Osteoblast (primary cell): ENCODE results near the gene ZRANB2. TPM values are rescaled to one million over a fixed set of nuclear protein-coding genes. Genes with fewer than 3 reads are reported as not detected.

ENCODE experiments used
- DNase-seq: peaks from one replicate; pipeline ENCODE4 v3.0.0; 2011; ENCODE audit warnings: low spot score, mixed read lengths; ENCODE audit not compliant: insufficient read length; ENCODE audit errors: missing footprints
- H2AFZ ChIP-seq: 2 replicates; pipeline ENCODE4 v1.6.0; 2011; ENCODE audit warnings: mild to moderate bottlenecking, low read length
- H3K27ac ChIP-seq: 2 replicates; pipeline ENCODE4 v1.5.1; 2011; ENCODE audit warnings: mild to moderate bottlenecking, low read depth, low read length, moderate library complexity
- H3K27me3 ChIP-seq: 2 replicates; pipeline ENCODE4 v1.6.0; 2012; ENCODE audit warnings: mild to moderate bottlenecking, control low read depth, inconsistent platforms, low read length, moderate library complexity; ENCODE audit not compliant: insufficient read depth
- H3K36me3 ChIP-seq: 2 replicates; pipeline ENCODE4 v1.5.1; 2011; ENCODE audit warnings: mild to moderate bottlenecking, low read length, control low read depth, moderate library complexity; ENCODE audit not compliant: insufficient read depth
- H3K4me1 ChIP-seq: 2 replicates; pipeline ENCODE4 v1.5.1; 2011; ENCODE audit warnings: mild to moderate bottlenecking, low read length, control low read depth, moderate library complexity; ENCODE audit not compliant: insufficient read depth
- H3K4me2 ChIP-seq: 2 replicates; pipeline ENCODE4 v1.6.0; 2011; ENCODE audit warnings: mild to moderate bottlenecking, low read length; ENCODE audit not compliant: insufficient read depth
- H3K4me3 ChIP-seq: fragments of 200-600 bp; sonication (generic); 3 replicates; pipeline ENCODE4 v1.5.1; 2012; ENCODE audit warnings: mild to moderate bottlenecking, low read length, inconsistent platforms; ENCODE audit not compliant: insufficient read depth
- H3K79me2 ChIP-seq: 2 replicates; pipeline ENCODE4 v1.6.0; 2012; ENCODE audit warnings: mild to moderate bottlenecking, low read length, control low read depth, inconsistent platforms; ENCODE audit not compliant: insufficient read depth
- H3K9me3 ChIP-seq: 2 replicates; pipeline ENCODE4 v1.5.1; 2011; ENCODE audit warnings: low read depth, low read length, control low read depth
- H4K20me1 ChIP-seq: 2 replicates; pipeline ENCODE4 v1.6.0; 2012; ENCODE audit warnings: mild to moderate bottlenecking, low read length, control low read depth; ENCODE audit not compliant: insufficient read depth
- CTCF ChIP-seq: IDR thresholded peaks from 2 replicates; pipeline ENCODE4 v1.5.1; 2011; ENCODE audit warnings: mild to moderate bottlenecking, low read depth, low read length, moderate library complexity; ENCODE audit errors: extremely low read depth
- total RNA-seq: library from RNA; depleted of rRNA; stranded (reverse); fragments of >200 nt; gene quantifications from 2 replicates; pipeline ENCODE4 v1.2.3, GENCODE V29; 2012

Gene ZRANB2
- total RNA-seq, 1 donor, result 33.7 TPM

- H3K4me2 ChIP-seq, result no peak overlapping the region
- no peak overlapping the region for H2AFZ ChIP-seq
- no peaks in the 10 kb centered on the region for H4K20me1 ChIP-seq
Measured at GRCh38 chr1:71041806-71042205, 39.0 kb downstream of the ZRANB2 start.

GRCh38 chr1:71039661-71040262 lies 41.1 kb downstream of the ZRANB2 start:
- H2AFZ ChIP-seq, result no peak overlapping the region
- no peaks in the 10 kb centered on the region for H3K9me3 ChIP-seq
- H3K4me2 ChIP-seq, result no peak overlapping the region
- H4K20me1 ChIP-seq, result no peaks in the 10 kb centered on the region
- no peak overlapping the region for H3K27ac ChIP-seq
- H3K79me2 ChIP-seq, result no peaks in the 10 kb centered on the region
- no peak overlapping the region for H3K4me3 ChIP-seq
- DNase-seq, result no peak
- H3K27me3 ChIP-seq, result peaks cover 1% of the 10 kb centered on the region
- H3K4me1 ChIP-seq, result no peaks in the 10 kb centered on the region
- H3K36me3 ChIP-seq, result no peaks in the 10 kb centered on the region
- no peak for TF ChIP-seq CTCF

More at GRCh38 chr1:71041806-71042205, 39.0 kb downstream of the ZRANB2 start:
- Histone ChIP-seq H3K36me3 (no peaks in the 10 kb centered on the region), H3K27me3 (peaks cover 15% of the 10 kb centered on the region), H3K79me2 (no peaks in the 10 kb centered on the region), H3K27ac (no peak overlapping the region), H3K4me3 (no peak overlapping the region), H3K4me1 (no peaks in the 10 kb centered on the region), H3K9me3 (no peaks in the 10 kb centered on the region)
- no peak for TF ChIP-seq CTCF
- DNase-seq, result peak; percentile 36

- no peaks in the 10 kb centered on the region for H3K36me3 ChIP-seq
Measured at GRCh38 chr1:71038942-71039341, 41.9 kb downstream of the ZRANB2 start.

More at GRCh38 chr1:71038942-71039341, 41.9 kb downstream of the ZRANB2 start:
- Histone ChIP-seq H3K27ac (no peak overlapping the region), H4K20me1 (no peaks in the 10 kb centered on the region), H3K4me3 (no peak overlapping the region), H3K27me3 (no peaks in the 10 kb centered on the region), H3K4me2 (no peak overlapping the region), H2AFZ (no peak overlapping the region), H3K4me1 (no peaks in the 10 kb centered on the region), H3K9me3 (no peaks in the 10 kb centered on the region), H3K79me2 (no peaks in the 10 kb centered on the region)
- DNase-seq, result no peak
- no peak for TF ChIP-seq CTCF
